ENCODE results near the gene SAC3D1. TPM values are rescaled to one million over a fixed set of nuclear protein-coding genes. Genes with fewer than 3 reads are reported as not detected.
"Not testable (repeated sequence)": the region's sequence is repeated elsewhere in the genome, so short reads cannot be mapped to it uniquely, and the experiment has no call there.

SAC3D1 gene
- total RNA-seq, 1 donor from 2014 or later = 17.8 TPM

DNA sequence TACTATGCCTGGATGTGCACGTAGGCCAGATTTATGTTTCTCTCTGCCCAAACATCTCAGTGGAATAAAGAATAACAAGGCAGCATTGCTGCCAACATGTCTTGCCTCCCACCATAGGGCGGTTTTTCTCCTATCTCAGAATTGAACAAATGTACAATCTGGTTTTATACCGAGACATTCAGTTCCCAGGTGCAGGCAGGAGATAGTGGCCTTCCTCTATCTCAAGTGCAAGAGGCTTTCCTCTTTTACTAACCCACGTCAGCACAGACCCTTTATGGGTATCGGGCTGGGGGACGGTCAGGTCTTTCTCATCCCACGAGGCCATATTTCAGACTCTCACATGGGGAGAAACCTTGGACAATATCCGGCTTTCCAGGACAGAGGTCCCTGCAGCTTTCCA, 17.5 kb upstream of the SAC3D1 start:
- not testable (repeated sequence) for DNase-seq (ENCODE audit: extremely low read depth, low read depth, low spot score)

- no peak for DNase-seq (ENCODE audit: extremely low read depth, low read depth, low spot score)
These were observed 14.2 kb upstream of the SAC3D1 start for GRCh38 chr11:65026810-65027209.

GRCh38 chr11:65027213-65028067, 13.6 kb upstream of the SAC3D1 start, which contains the start of gene SNX15:
Gene SNX15, plus strand, starts transcription at chr11:65027439. Its CDS starts 99 bp downstream, at chr11:65027538.
- DNase-seq (ENCODE audit: extremely low read depth, low read depth, low spot score) = peak; percentile 85

DNA sequence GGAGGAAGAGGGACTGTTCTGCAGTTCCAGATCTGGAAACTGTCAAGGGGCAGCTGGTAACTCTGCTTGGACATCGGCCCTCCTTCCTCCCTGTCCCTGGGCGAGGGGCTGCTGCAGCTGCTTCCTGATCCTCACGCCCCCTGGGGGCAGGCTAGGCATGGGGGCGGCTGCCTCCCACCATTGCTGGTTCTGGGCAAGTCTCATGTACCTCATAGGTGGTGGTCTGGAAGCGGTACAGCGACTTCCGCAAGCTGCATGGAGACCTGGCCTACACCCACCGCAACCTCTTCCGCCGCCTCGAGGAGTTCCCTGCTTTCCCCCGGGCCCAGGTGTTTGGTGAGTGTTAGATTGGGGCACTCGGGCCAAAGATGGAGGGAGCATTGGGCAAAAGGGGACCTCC, 8.8 kb upstream of the SAC3D1 start:
- DNase-seq (ENCODE audit: extremely low read depth, low read depth, low spot score) = no peak

DNA sequence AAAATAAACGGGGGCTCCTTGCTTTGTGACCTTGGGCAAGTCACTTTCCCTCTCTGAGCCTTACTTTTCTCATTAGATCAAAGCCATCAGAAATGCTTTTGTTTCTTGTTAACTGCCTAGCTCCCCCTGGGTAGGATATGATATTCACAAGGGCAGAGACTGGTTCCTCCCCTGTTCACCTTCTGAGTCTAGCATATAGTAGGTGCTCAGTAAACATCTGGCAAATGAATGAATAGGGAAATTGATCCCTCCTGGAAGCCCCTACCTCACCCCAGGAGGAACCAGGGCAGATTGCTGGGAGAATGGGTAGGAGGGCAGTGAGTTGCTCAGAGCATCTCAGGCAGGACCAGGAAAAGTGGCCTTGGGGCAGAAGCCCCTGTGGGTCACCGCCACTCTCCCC, 6.6 kb upstream of the SAC3D1 start:
- DNase-seq (ENCODE audit: extremely low read depth, low read depth, low spot score) = no peak

GRCh38 chr11:65035579-65035978, 5.4 kb upstream of the SAC3D1 start:
- no peak for DNase-seq (ENCODE audit: extremely low read depth, low read depth, low spot score)

DNA sequence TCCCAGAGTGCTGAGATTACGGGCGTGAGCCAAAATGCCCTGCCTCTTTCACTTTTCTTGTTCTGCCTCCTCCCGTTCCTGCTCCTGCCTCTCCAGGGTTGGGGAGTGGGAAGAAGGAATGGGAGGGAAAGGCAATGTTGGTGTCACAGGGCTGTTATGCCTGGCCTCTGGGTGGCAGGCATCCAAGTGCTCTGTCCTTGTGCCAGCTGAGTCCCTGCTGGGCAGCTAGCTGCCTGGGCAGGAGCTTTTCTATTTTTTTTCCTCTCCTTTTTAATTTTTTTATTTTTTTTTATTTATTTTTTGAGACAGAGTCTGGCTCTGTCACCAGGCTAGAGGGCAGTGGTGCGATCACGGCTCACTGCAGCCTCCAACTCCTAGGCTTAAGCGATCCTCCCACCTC, 4.1 kb upstream of the SAC3D1 start:
- DNase-seq (ENCODE audit: extremely low read depth, low read depth, low spot score) = no peak

DNA sequence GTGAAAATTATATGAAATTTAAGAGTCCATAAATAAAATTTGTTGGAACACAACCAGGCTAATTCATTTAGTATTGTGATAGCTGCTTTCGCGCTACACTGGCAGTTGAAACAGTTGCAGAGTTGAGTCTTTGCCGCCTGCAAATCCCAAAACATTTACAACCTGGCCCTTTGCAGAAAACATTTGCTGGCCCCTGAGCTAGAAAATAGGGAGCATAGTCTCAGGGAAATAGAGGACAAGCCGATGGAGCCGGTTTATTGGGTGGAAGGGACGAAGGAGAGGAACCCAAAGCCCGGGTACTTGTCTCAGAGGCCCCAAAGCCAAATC, 527 bp upstream of the SAC3D1 start:
- no peak for DNase-seq (ENCODE audit: extremely low read depth, low read depth, low spot score)

DNA sequence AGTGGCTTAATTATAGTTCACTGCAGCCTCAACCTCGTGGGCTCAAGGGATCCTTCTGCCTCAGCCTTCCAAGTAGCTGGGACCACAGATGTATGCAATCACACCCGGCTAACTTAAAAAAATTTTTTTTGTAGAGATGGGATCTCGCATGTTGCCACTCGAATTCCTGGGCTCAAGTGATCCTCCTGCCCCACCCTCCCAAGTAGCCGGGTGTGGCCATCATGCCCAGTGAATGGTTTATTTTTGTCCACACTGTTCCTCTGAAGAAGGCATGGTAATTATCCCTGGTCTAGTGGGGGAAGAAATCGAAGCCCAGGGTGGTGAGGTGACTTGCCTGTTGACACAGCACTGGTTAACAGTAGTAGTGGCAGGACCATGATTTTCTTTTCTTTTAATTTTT, 1.9 kb downstream of the SAC3D1 start:
- DNase-seq (ENCODE audit: extremely low read depth, low read depth, low spot score) = no peak

GRCh38 chr11:65043881-65044501, 3.0 kb downstream of the SAC3D1 start:
- DNase-seq (ENCODE audit: extremely low read depth, low read depth, low spot score) = no peak

- DNase-seq (ENCODE audit: extremely low read depth, low read depth, low spot score) = no peak
These were observed 4.1 kb downstream of the SAC3D1 start for GRCh38 chr11:65045061-65045460.

- DNase-seq (ENCODE audit: extremely low read depth, low read depth, low spot score) = no peak
These were observed 4.7 kb downstream of the SAC3D1 start for GRCh38 chr11:65045728-65046127.

GRCh38 chr11:65047581-65048422, 6.8 kb downstream of the SAC3D1 start:
- no peak for DNase-seq (ENCODE audit: extremely low read depth, low read depth, low spot score)

DNA sequence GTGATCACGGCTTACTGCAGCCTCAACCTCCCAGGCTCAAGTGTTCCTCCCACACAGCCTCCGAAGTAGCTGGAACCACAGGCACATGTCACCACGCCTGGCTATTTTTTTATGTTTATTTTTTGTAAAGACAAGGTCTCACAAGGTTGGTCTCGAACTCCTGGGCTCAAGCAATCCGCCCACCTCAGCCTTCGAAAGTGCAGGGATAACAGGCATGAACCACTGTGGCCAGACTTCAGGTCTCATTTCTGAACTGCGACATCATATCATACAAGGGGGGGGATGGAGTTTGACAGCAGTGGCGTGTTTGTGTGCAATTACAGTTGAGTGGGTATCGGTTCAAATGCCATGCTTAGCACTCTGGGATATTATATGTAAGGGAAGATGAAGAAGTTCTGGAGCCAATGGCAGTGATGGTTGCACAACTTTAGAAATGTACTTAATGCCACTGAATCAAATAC, 10.4 kb downstream of the SAC3D1 start:
- DNase-seq (ENCODE audit: extremely low read depth, low read depth, low spot score) = no peak

- no peak for DNase-seq (ENCODE audit: extremely low read depth, low read depth, low spot score)
These were observed 13.0 kb downstream of the SAC3D1 start for GRCh38 chr11:65053827-65054508.

GRCh38 chr11:65055538-65055937, 14.5 kb downstream of the SAC3D1 start:
- DNase-seq (ENCODE audit: extremely low read depth, low read depth, low spot score) = no peak

DNA sequence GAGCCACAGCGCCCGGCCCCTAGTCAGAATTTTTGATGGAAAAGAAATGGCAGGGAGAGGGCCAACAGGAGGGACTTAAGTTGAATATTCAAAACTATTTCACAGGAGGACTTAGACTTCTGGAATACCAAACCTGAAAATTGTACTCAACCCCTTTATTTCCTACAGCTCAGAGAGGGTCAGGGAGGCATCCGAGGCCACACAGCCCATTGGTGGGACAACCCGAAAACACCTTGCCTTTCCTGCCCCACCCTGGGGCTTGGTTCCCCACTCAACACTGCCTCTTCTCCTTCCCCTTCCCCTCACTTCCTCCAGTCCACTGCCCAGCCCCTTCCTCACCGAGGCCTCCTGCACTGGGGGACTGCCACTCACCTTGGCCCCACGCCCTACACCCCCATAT, 16.0 kb downstream of the SAC3D1 start:
- DNase-seq (ENCODE audit: extremely low read depth, low read depth, low spot score) = no peak

DNA sequence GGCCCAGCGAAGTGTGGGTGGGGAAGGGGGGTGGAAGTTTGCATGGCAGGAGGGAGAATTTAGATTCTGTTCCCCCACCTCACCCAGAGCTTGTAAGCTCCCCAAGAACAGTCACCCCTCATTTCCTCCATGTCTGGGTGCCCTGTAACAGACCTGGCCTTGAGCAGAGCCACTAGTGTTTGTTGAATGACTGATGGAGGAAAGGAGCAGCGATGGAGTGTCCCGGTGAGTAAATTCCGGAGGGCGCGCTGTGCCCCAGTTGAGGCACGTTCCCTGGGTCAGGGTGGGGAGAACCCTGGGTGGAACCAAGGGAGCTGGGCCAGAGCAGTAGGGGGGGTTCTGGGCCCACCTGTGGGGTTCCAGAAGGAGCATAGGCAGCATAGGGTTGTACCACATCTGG, 16.5 kb downstream of the SAC3D1 start:
- no peak for DNase-seq (ENCODE audit: extremely low read depth, low read depth, low spot score)

DNA sequence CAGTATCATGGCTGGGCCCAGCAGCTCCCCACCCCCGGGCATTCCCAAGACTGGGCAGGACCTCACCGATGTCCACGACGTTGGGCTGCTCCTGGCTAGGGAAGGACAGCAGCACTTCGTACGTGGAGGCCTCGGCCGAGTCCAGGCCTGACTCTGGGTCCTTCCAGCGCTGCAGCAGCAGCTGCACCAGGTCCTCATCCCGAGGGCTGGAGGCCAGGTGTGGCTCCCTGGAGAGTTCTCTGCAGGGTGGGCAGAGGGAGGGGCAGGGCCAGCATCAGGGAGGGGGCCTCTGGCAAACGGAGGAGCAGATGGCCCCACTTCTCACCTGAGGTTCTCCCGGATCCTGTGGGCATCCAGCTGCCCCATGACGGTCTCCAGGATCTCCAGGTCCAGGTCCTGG, 17.0 kb downstream of the SAC3D1 start:
- DNase-seq (ENCODE audit: extremely low read depth, low read depth, low spot score) = no peak

- DNase-seq (ENCODE audit: extremely low read depth, low read depth, low spot score) = no peak
These were observed 17.5 kb downstream of the SAC3D1 start, which contains the start of gene NAALADL1 for GRCh38 chr11:65058419-65059054. Gene NAALADL1, minus strand, starts transcription at chr11:65058553. Its CDS starts 32 bp downstream, at chr11:65058521.
